HepG2 (cell line): ENCODE measurements around the gene MPIG6B. TPM values are rescaled to one million over a fixed set of nuclear protein-coding genes. Genes with fewer than 3 reads are reported as not detected.

Experiments
- ATF3 ChIP-seq: sonication (generic); formaldehyde crosslinking; IDR thresholded peaks from 2 replicates; pipeline ENCODE4 v1.4.0; 2020; ENCODE audit warnings: missing genetic modification reagents
- E2F2 ChIP-seq: sonication (generic); formaldehyde crosslinking; IDR thresholded peaks from 2 replicates; pipeline ENCODE4 v1.4.0; 2020; ENCODE audit warnings: missing genetic modification reagents, borderline replicate concordance
- EHMT2 ChIP-seq: fragments of 200-600 bp; sonication (generic); IDR thresholded peaks from 2 replicates; pipeline ENCODE4 v1.7.0; 2017; ENCODE audit warnings: antibody characterized with exemption, low read depth, low read length, borderline replicate concordance
- JUNB ChIP-seq: sonication (generic); formaldehyde crosslinking; IDR thresholded peaks from 2 replicates; pipeline ENCODE4 v1.8.0; 2022; ENCODE audit warnings: missing genetic modification reagents, mild to moderate bottlenecking, borderline replicate concordance
- MAFG ChIP-seq: sonication (generic); formaldehyde crosslinking; IDR thresholded peaks from 2 replicates; pipeline ENCODE4 v1.5.1; 2020; ENCODE audit warnings: mild to moderate bottlenecking, missing genetic modification reagents
- MEIS2 ChIP-seq: sonication (generic); formaldehyde crosslinking; IDR thresholded peaks from 2 replicates; pipeline ENCODE4 v1.9.0; 2021; ENCODE audit warnings: mild to moderate bottlenecking, missing genetic modification reagents
- NPAS2 ChIP-seq: sonication (generic); formaldehyde crosslinking; IDR thresholded peaks from 2 replicates; pipeline ENCODE4 v1.8.0; 2022; ENCODE audit warnings: mild to moderate bottlenecking, missing genetic modification reagents, borderline replicate concordance
- YEATS2 ChIP-seq: sonication (generic); formaldehyde crosslinking; IDR thresholded peaks from 2 replicates; pipeline ENCODE4 v1.4.0; 2020; ENCODE audit warnings: missing genetic modification reagents, borderline replicate concordance
- ZBTB10 ChIP-seq: sonication (generic); formaldehyde crosslinking; IDR thresholded peaks from 2 replicates; pipeline ENCODE4 v1.4.0; 2020; ENCODE audit warnings: missing genetic modification reagents, borderline replicate concordance
- ZBTB37 ChIP-seq: sonication (generic); formaldehyde crosslinking; IDR thresholded peaks from 2 replicates; pipeline ENCODE4 v1.4.0; 2020; ENCODE audit warnings: mild to moderate bottlenecking, missing genetic modification reagents
- ZNF33A ChIP-seq: sonication (generic); formaldehyde crosslinking; IDR thresholded peaks from 2 replicates; pipeline ENCODE4 v1.5.1; 2020; ENCODE audit warnings: missing genetic modification reagents, mild to moderate bottlenecking, moderate library complexity, borderline replicate concordance
- ZNF343 ChIP-seq: sonication (generic); formaldehyde crosslinking; IDR thresholded peaks from 2 replicates; pipeline ENCODE4 v1.4.0; 2020; ENCODE audit warnings: mild to moderate bottlenecking, missing genetic modification reagents
- ZNF432 ChIP-seq: sonication (generic); formaldehyde crosslinking; IDR thresholded peaks from 2 replicates; pipeline ENCODE4 v1.5.0; 2020; ENCODE audit warnings: missing genetic modification reagents, mild to moderate bottlenecking, borderline replicate concordance
- ZNF740 ChIP-seq: sonication (generic); formaldehyde crosslinking; IDR thresholded peaks from 2 replicates; pipeline ENCODE4 v1.4.0; 2020; ENCODE audit warnings: missing genetic modification reagents
- ZNF772 ChIP-seq: sonication (generic); formaldehyde crosslinking; IDR thresholded peaks from 2 replicates; pipeline ENCODE4 v1.5.0; 2020; ENCODE audit warnings: mild to moderate bottlenecking, missing genetic modification reagents
- ZNF800 ChIP-seq: sonication (generic); formaldehyde crosslinking; IDR thresholded peaks from 2 replicates; pipeline ENCODE4 v1.4.0; 2020; ENCODE audit warnings: missing genetic modification reagents
- ZUFSP ChIP-seq: sonication (generic); formaldehyde crosslinking; IDR thresholded peaks from 2 replicates; pipeline ENCODE4 v1.9.0; 2021; ENCODE audit warnings: missing genetic modification reagents, mild to moderate bottlenecking, borderline replicate concordance
- polyA plus RNA-seq, 8 experiments: library from polyadenylated mRNA; depleted of rRNA in 3 of 8; stranded (reverse) in 7 of 8; unstranded in 1 of 8; fragments of >200 nt; fragmentation: Illumina TruSeq in 4 of 8; extraction: Trizol in 4 of 8; gene quantifications; 2 replicates each; pipeline versions ENCODE4 v1.2.1 to v1.2.3, GENCODE V29; 2011 to 2016; ENCODE audit warnings: low read depth in 4 of 8, missing spikeins in 1 of 8, mixed read lengths in 1 of 8; ENCODE audit not compliant: insufficient read depth in 1 of 8
- total RNA-seq, 5 experiments: library from RNA; depleted of rRNA; stranded (reverse); fragments of >200 nt; fragmentation: Illumina TruSeq; extraction: Trizol; gene quantifications; 2 replicates each; pipeline ENCODE4 v1.2.3, GENCODE V29; 2016; ENCODE audit warnings: low read depth in 1 of 5

The MPIG6B gene
- total and polyA plus RNA-seq, 2 of the 13 experiments (the other 11 are each of a cell fraction or from before 2014, with no cell fraction given): not detected

- TF ChIP-seq ZNF800 (CRISPR knock-in tag) (peak; percentile 51; the same call in 1 of the 2 replicates), EHMT2 (no peak), ZUFSP (no peak), JUNB (CRISPR knock-in tag) (no peak), NPAS2 (no peak), ZNF33A (CRISPR knock-in tag) (0 out of 2 replicates have a peak, but pooled peaks have one; percentile 58), ZNF343 (CRISPR knock-in tag) (peak; percentile 85; the same call in 1 of the 2 replicates), YEATS2 (CRISPR knock-in tag) (peak; percentile 94), MAFG (CRISPR knock-in tag) (no peak), ZNF772 (peak; percentile 51; the same call in 1 of the 2 replicates), E2F2 (0 out of 2 replicates have a peak, but pooled peaks have one; percentile 6), ZBTB10 (CRISPR knock-in tag) (peak; percentile 21; the same call in 1 of the 2 replicates), ZNF740 (CRISPR knock-in tag) (no peak), MEIS2 (CRISPR knock-in tag) (peak; percentile 72; the same call in 1 of the 2 replicates), ZNF432 (CRISPR knock-in tag) (no peak), ZBTB37 (CRISPR knock-in tag) (peak; percentile 52; the same call in 1 of the 2 replicates), ATF3 (CRISPR knock-in tag) (peak; percentile 57; the same call in 1 of the 2 replicates)
Measured at GRCh38 chr6:31702819-31703716, 20.1 kb upstream of the MPIG6B start, which contains the start of gene ABHD16A (continued).
